Tibial artery (tissue), 4 donors: ENCODE results near the gene SPDYC.
A peak's percentile ranks its signal among the peaks of the same experiment; 100 is the strongest.

Experiments
- DNase-seq, 2 donors: peaks; one replicate each; pipeline ENCODE4 v3.0.0-alpha.2; 2019
- H3K27ac ChIP-seq, 2 donors: fragments of 200-600 bp; sonication (generic) in 1 of 2; 1 replicate in 1 of 2; 2 replicates in 1 of 2; pipeline ENCODE4 v1.5.1; 2018 to 2019; ENCODE audit warnings: mild to moderate bottlenecking in 1 of 2
- H3K27me3 ChIP-seq, 2 donors: fragments of 200-600 bp; sonication (generic) in 1 of 2; one replicate each; pipeline versions ENCODE4 v1.5.1 to v1.6.0; 2016 to 2019
- H3K36me3 ChIP-seq, 3 donors: fragments of 200-600 bp; sonication (generic) in 2 of 3; one replicate each; pipeline ENCODE4 v1.5.1; 2016 to 2019; ENCODE audit warnings: mild to moderate bottlenecking in 2 of 3
- H3K4me1 ChIP-seq, 4 donors: fragments of 200-600 bp; sonication (generic) in 2 of 4; 1 replicate in 3 of 4; 2 replicates in 1 of 4; pipeline ENCODE4 v1.5.1; 2016 to 2019
- H3K4me3 ChIP-seq, 2 donors: fragments of 200-600 bp; sonication (generic) in 1 of 2; 1 replicate in 1 of 2; 2 replicates in 1 of 2; pipeline ENCODE4 v1.5.1; 2018 to 2019; ENCODE audit warnings: mild to moderate bottlenecking in 2 of 2
- H3K9me3 ChIP-seq, 3 donors: fragments of 200-600 bp; sonication (generic) in 1 of 3; one replicate each; pipeline ENCODE4 v1.5.1; 2016 to 2019
- CTCF ChIP-seq, 2 experiments: fragments of 200-600 bp in 1 of 2; fragments of 450-650 bp in 1 of 2; IDR thresholded peaks; one replicate each; pipeline ENCODE4 v1.5.1; 2017 to 2019; ENCODE audit warnings: antibody characterized with exemption in 2 of 2, mild to moderate bottlenecking in 1 of 2, moderate library complexity in 1 of 2
- intact Hi-C: fragments of 100-400 bp; cut with DNase I; formaldehyde crosslinking; loops from one replicate; pipeline ENCODE4 v1.15.0; 2023; ENCODE audit warnings: low total_unique reads

Gene SPDYC

GRCh38 chr11:65132988-65133700 is 36.9 kb upstream of the SPDYC start:
- Histone ChIP-seq H3K4me1 (peaks cover 5 to 30% (median 28%) of the 10 kb centered on the region in 4 donors), H3K27ac (peak overlapping the region; percentile 96)
- peak in 1 of 2 donors; percentile 64 for DNase-seq

GRCh38 chr11:65133724-65134123 is 36.3 kb upstream of the SPDYC start:
- DNase-seq, result peak; percentile 75
- intact Hi-C loops, result no loop called here

More at GRCh38 chr11:65132988-65133700, 36.9 kb upstream of the SPDYC start:
- Histone ChIP-seq H3K9me3 (no peaks in the 10 kb centered on the region), H3K4me3 (peak overlapping the region; percentile 76 to 92), H3K36me3 (peaks cover 34 to 51% (median 48%) of the 10 kb centered on the region in 3 donors), H3K27me3 (no peaks in the 10 kb centered on the region)
- no peak for TF ChIP-seq CTCF (IDR thresholded peaks at IDR 0.05)
- intact Hi-C loops, result no loop called here

GRCh38 chr11:65134240-65134951 is 35.6 kb upstream of the SPDYC start, which contains the start of gene SYVN1:
SYVN1 (minus strand) TSS chr11:65134519; CDS start chr11:65133601, 918 bp downstream.
- Histone ChIP-seq H3K4me3 (peak within 1 kb of the TSS; percentile 76 to 92), H3K4me1 (peaks cover 5 to 30% (median 28%) of the 10 kb centered on the region in 4 donors), H3K27ac (peak within 1 kb of the TSS; percentile 96), H3K36me3 (peaks cover 23 to 39% (median 35%) of the 10 kb centered on the region in 3 donors), H3K27me3 (no peaks in the 10 kb centered on the region), H3K9me3 (no peaks in the 10 kb centered on the region)
- DNase-seq, result peak; percentile 90 to 95
- no peak for TF ChIP-seq CTCF (IDR thresholded peaks at IDR 0.05)
- intact Hi-C loops, result no loop called here

More at GRCh38 chr11:65133724-65134123, 36.3 kb upstream of the SPDYC start:
- no peak for TF ChIP-seq CTCF (IDR thresholded peaks at IDR 0.05)
- H3K27ac ChIP-seq, result peak overlapping the region; percentile 96
- no peaks in the 10 kb centered on the region for H3K27me3 ChIP-seq
- H3K4me3 ChIP-seq, result peak overlapping the region; percentile 76 to 92
- no peaks in the 10 kb centered on the region for H3K9me3 ChIP-seq
- peaks cover 30 to 45% (median 42%) of the 10 kb centered on the region in 3 donors for H3K36me3 ChIP-seq
- H3K4me1 ChIP-seq, result peaks cover 5 to 30% (median 28%) of the 10 kb centered on the region in 4 donors

- no peaks in the 10 kb centered on the region for H3K9me3 ChIP-seq
- peaks cover 5 to 30% (median 28%) of the 10 kb centered on the region in 4 donors for H3K4me1 ChIP-seq
- TF ChIP-seq CTCF (IDR thresholded peaks at IDR 0.05), result peak in 1 of 2 experiments; percentile 16
- intact Hi-C loops, result no loop called here
- no peaks in the 10 kb centered on the region for H3K27me3 ChIP-seq
- DNase-seq, result peak; percentile 89 to 96
- H3K4me3 ChIP-seq, result peak overlapping the region; percentile 76 to 92
- H3K36me3 ChIP-seq, result peaks cover 16 to 32% (median 28%) of the 10 kb centered on the region in 3 donors
- peak overlapping the region; percentile 96 for H3K27ac ChIP-seq
Measured at GRCh38 chr11:65134952-65135632, 34.9 kb upstream of the SPDYC start.

GRCh38 chr11:65135633-65136145 is 34.3 kb upstream of the SPDYC start:
- Histone ChIP-seq H3K4me3 (peak overlapping the region; percentile 76 to 92), H3K9me3 (no peaks in the 10 kb centered on the region), H3K27ac (peak overlapping the region; percentile 96), H3K36me3 (peaks cover 10 to 26% (median 22%) of the 10 kb centered on the region in 3 donors), H3K27me3 (no peaks in the 10 kb centered on the region), H3K4me1 (peaks cover 5 to 30% (median 28%) of the 10 kb centered on the region in 4 donors)
- no peak for TF ChIP-seq CTCF (IDR thresholded peaks at IDR 0.05)
- peak in 1 of 2 donors; percentile 37 for DNase-seq
- intact Hi-C loops, result no loop called here
